Measurements from ENCODE around the gene POFUT1.
A peak's percentile ranks its signal among the peaks of the same experiment; 100 is the strongest.

- TF ChIP-seq POLR2AphosphoS5 (IDR thresholded peaks at IDR 0.05): peak in 2 of 3 donors; percentile 49 to 81
- no peak for TF ChIP-seq CTCF (IDR thresholded peaks at IDR 0.05)
- peak; percentile 44 for TF ChIP-seq POLR2A (IDR thresholded peaks at IDR 0.05)
- no peak for TF ChIP-seq EP300 (IDR thresholded peaks at IDR 0.05; ENCODE audit: low read depth)
Measured at GRCh38 chr20:32224463-32224862, 16.8 kb downstream of the POFUT1 start.

Data from transverse colon (tissue), 4 donors.